NCI-H1105 (cell line): ENCODE data around the gene BNC2.

Experiments
- DNase-seq: peaks from one replicate; lab custom pipeline; 2025; lab: John Stamatoyannopoulos, UW

The BNC2 gene

DNA sequence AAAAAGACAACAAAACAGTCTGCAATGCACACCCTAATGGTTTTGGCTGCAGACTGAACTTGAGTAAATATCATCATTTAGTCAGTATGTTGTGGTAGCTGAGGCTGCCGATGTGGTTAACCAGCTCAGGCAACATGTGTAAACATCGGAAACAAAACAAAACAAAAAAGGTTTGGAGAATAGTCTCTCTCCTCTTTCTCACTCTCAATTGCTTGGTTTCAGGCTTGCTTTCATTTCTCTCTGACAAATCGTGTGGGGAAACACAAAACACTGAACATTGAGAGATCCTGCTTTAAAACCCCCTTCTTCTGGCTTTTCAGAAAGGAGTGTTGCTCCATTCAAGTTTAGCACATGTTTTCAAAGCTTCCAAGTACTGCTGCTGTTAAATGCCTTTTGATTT is 453.3 kb downstream of the BNC2 start:
- no peak for DNase-seq

DNA sequence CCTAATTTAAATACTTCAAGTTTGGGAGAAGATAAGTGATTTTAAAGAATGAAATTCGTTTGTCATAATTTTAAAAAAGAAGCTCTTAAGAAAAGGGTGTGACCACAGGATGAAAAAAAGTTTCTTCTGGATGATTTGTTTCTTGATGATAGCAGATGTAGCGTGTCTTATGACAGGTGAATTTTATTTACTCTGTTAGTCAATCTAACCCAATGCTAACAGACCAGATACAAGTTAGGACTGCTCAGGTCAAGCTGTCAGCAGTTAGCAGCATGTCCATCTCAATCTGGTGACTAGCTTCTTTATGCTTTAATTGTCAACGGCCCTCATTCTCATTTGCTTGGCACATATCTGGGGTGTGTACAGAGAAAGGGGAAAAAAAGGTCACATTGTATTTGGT is 456.0 kb downstream of the BNC2 start:
- no peak for DNase-seq

DNA sequence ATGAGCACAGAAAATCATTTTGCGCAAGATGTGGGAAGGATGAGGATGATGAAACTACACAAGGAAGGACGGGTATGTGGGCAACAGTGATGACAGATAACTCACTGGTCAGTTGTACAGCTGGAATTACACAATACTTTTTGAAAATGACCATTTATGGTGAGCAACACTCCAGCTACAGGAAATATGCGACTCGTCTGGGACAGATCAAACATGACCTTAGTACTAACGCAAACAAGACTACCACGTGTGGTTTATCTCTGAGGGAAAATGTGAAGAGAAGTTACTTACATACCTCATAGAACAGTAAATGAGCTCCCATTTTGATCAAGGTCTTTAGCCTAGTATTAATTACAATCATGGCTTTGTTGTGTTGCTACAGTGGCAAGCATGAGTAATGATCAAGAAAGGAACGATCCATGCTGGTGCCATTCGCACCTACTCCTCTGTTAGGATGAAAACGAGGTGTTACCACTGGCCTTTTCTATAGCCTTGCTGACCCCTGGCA is 456.9 kb downstream of the BNC2 start:
- no peak for DNase-seq

DNA sequence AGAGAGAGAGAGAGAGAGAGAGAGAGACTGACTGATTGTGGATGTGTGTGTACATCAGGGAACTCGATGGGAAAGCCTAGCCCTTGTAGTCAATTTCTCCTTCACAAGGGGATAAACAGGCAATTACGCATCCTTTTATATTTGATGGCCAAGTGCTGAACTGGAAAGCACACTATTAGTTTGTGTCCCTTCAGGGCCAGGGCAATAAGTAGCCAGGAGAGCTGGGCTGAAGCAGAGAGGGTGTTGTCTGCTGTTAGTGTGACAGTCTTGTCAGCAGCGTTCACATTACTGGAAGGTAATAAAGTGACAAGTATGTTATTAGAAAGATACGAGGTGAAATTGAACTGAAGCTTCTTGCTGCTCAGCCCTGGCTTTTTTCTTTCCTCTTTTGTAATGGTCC is 457.7 kb downstream of the BNC2 start:
- no peak for DNase-seq

DNA sequence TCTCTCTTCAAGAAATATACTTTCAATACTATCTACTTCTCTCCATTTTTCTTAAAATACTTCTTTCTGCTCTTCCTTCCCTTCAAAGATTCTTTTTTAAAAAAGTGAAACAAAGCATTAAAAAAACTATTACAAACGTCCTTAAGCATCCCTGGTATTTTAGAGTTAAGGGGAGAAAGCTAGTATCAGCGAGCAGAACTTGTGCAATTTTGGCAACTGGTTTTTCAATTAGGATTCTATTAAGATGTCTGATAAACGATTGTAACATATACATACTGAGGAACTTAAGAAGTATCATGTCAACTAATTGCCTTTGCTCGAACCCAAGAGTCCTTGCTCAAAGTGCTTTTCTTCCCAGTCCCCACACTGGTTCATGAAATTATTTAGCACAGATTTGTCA is 459.2 kb downstream of the BNC2 start:
- DNase-seq: no peak

DNA sequence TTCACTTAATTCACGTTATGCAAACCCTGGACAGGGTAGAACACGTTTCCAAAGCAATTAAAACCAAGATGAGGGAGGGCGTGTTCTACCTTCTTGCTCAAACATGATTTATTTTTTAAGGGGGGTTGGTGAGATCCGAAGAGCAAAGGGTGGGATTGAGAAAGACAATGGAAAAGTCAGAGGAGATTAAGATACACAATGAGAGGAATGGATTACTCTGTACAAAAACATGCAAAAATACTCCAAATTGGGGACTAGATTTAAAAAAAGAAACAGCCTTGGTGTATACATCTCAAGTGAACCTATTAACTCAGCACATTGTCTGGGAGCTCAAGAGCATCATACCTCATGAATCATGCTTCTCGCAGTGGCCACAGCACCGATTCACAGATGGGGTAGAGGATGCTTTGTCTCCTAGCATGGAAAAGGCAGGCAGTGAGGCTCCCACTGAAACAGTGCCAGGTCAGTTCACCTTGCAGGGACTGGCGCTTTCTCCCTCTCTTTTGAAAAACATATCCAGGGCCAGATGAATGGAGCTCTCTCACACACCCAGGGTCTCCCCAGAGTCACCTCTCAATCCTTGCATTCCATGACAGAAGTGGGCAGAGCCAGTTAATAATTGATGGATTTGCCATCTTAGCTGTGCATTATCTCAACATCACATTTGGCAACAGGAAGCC is 459.7 kb downstream of the BNC2 start:
- no peak for DNase-seq

DNA sequence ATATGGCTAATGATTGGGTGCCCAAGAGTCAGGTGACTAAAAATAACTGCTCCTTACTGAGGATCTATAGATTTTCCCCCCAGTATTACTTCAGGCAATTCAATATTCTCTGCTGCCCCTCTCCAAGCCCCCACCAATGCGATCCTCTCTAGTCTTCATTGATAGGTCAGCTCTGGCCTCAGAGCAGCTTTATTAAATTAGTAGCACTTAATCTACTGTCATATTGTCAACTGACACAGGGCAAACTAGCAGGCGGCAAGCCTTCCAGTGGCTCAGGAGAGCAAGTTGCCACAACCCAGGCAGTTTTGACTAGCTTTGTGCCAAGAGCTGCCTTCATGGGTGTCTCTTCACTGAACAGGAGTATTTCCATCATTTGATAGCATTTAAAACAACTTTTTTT is 462.9 kb downstream of the BNC2 start:
- DNase-seq: no peak

DNA sequence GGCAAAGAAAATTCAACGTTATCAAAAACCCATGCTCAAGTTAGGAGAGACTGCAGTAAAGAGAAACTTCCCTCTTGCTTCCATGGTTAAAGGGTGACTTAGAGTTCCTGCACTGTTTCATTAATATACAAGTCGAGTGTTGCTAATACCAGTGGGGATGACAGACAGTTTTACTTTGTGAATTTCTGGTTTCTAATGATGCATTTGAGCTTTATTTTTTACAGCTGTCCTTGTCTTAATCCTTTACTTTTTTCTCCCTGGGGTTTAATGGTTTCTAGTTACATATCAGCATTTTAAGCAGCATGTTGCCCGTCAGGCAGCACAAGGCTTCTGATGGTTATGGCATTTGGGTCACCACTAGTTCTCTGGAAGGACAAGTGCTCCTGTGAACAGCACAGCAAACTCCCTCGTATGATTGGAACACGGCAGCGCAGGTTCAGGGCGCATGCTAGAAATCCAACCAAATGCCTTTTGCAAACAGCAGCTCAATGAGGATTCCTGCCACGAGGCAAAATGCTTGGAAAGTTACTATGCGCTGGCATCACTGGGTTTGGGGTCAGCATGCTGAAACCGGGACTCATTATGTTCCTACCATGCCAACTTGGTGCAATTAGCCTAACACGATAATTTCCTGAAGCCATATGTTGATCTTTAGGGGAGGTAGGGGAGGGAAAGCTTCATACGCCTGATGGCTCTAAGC is 463.8 kb downstream of the BNC2 start:
- no peak for DNase-seq

DNA sequence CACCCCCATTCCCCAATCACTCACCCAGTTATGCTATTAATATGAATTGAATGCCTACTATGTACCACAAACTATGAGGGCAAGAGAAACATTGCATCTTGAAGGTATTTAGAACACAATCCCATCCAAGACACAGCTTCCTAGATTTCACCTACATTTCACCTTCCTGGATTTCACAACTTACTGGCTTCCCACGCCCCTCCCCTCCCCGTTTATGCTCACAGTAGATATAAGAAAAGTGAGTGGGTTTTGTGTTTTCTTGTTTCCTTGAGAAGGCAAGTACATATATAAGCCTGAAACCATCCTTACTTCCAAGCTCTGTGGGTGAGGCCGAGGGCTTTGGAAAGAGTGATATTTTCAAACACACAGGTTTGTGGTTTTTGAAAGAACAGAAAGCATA is 465.0 kb downstream of the BNC2 start:
- DNase-seq: no peak

DNA sequence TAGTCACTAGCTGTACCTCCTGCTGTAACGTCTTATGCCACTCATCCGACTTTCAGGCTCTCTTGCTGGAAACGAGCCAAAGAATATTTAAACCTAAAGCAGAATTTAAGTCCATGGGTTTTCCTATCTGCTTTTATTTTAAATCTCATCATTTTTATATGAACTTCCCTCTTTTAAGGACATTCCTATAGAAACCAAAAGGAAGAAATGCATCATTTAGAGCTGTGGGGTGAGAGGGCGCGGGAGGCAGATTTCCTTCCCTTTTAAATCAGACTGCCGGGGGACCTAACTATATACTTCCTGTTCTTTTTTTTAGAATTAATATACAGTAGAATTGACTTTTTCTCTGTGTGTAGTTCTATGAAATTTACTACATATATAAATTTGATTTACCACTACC is 468.8 kb downstream of the BNC2 start:
- no peak for DNase-seq

DNA sequence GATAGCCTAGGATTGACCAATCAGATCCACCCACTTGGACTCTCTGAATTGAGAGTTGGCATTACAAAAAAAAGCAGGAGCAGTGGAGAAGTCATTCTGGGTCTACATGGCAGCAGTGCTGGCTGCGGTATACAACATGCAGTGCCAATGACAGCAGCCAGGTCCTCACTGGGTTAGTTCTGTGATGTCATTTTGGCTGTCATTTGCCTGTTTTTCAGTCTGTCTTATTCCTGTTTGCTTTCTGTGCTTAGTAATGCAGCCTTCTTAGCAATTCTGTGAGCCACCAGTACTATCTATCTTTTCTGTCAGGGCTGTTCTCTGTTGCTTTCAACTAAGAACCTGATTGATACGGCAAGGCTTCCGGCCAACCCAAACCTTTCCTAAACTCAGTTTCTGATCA is 471.8 kb downstream of the BNC2 start:
- DNase-seq: no peak

DNA sequence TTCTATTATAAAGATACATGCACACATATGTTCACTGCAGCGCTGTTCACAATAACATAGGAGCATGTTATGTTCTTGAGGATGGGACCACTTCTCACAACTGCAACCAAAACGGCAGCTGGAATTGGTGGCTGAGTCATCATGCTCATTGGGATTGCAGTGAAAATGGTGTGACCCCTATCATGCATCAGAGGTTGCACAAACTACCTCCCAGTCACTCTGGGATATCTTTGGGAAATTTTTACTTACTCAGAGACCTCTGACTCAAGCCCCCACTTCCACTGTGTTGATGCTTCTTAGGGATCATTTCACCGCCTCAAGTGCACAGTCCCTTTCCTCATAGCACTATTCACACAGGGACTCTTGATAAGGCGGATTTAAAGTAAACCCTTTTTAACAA is 474.1 kb downstream of the BNC2 start:
- DNase-seq: no peak

DNA sequence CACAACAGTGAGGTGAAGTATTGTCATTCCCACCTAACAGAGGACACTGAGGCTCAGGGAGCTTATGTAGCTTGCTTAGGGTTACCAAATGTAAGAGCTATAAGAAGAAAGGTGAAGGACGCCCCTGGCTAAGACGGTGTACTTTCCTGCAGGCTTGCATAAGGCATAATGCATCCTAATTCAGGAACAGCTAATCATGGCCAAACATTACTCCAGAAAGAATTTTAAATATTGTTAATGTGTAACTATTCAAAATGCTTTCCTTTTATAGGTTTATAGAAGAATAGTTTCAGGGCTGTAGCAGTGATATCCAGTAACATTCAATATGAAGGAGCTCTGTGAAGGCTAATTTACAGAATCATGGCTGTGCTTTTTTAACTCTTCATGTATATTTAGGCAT is 479.1 kb downstream of the BNC2 start:
- no peak for DNase-seq

DNA sequence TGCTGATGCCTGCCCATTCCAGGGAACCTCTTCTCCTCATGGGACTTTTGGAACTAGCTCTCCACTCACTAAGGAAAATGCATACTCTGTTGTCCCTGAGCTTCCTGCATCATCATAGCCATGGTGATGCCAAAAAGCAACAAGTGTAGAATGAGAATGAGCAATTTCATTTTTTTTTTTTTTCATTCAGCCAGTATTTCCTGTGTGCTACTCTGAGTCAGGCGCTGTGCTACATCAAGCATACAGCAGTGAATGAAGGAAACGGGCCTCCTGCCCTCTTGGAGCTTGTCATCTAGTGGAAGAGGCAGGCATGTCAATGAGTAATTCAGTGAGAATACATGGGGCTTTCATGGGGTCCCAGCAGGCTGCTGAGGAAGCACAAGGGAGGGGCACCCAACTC is 483.1 kb downstream of the BNC2 start:
- no peak for DNase-seq

DNA sequence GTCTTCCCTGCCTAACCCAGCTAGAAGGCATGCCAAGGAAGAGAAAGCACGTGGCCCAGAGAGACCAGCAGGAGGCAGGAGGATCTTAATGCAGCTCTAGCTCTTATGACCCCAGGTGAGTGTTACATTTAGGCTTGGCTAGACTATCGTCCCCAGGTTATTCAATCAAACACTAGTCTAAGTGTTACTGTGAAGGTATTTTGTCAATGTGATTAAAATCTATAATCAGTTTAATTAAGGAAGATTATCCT is 483.7 kb downstream of the BNC2 start:
- DNase-seq: no peak

DNA sequence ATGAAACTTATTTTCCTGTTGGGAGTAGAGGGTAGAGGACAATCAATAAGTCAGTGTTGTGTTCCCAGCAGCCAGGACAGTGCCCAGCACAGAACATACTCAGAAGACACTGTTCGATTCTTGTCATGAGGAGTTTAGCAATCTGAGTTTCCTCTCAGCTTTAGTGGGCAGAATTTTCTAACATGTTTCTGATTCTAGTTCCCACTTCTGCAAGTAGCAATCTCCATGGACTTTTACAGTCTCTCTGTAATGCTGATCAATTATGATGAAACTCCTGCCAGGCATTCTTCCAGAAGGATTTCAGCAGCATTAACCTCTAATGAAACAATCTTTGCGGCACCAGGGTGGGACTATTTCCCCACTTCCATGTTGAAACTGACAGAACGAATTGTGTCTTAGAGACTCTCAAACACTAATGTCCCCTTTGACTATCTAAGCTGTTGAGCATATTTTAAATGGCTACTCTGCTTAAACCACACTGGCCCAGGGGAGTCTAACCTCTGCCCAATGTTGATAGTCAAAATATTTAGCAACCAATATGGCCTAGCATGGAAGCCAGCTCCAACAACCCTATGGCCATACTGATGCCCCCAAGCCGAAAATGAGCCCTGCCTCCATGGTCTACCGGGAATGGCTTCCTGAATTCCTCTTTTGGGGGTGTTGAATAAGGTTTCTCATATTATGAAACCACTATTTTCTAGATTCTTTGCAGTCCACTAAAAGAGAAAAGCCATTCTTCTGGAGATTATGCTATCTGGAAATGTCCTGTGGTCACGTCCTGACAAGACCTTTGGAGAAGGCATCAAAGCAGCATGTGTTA is 484.3 kb downstream of the BNC2 start:
- no peak for DNase-seq

DNA sequence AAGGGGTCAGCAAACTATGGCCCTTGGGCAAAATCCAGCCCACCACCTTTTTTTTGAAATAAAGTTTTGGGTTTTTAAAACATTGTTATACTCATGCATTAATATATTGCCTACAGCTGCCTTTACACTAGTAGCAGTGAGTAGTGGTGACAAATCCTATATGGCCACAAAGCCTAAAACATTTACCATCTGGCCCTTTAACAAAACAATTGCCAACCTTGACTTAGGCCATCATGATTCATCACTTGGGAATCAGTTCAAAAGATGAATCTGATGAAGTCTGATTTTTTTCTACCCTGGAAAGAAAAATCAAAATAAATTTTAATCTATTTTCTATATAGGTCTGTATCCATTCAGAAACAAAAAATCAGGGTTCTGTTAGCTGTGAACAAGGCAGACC is 484.9 kb downstream of the BNC2 start:
- no peak for DNase-seq

DNA sequence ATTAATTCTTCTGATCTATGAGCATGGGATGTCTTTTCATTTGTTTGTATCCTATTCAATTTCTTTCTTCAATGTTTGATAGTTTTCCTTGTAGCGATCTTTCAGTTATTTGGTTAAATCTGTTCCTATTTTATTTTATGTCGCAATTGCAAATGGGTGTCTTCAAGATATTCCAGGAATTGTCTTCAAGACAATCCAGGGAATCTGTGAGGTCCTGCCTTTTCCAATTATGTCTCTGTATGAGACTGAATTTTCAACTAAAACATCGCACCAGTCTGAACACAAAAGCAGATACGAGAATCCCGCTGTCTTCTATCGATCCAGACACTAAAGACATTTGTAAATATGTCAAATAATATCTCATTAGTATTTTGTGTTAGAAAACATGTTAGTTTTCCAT is 485.5 kb downstream of the BNC2 start:
- DNase-seq: no peak

DNA sequence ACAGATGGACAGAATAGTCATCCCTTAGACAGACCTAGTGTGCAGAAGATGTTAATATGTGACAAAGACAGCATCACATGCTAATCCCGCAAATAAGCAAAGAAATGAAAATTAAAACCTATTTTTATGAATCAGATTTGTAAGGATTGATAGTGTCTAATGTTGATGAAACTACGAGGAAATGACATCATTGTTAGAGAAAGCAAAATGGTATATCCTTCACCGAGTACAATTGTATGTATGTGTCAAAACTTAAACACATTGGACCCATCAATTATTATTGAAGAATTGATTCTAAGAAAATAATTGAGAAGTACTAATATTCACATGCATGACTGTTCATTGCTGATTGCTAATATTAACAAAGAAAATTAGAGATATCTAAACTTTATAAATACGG is 493.2 kb downstream of the BNC2 start:
- DNase-seq: no peak

DNA sequence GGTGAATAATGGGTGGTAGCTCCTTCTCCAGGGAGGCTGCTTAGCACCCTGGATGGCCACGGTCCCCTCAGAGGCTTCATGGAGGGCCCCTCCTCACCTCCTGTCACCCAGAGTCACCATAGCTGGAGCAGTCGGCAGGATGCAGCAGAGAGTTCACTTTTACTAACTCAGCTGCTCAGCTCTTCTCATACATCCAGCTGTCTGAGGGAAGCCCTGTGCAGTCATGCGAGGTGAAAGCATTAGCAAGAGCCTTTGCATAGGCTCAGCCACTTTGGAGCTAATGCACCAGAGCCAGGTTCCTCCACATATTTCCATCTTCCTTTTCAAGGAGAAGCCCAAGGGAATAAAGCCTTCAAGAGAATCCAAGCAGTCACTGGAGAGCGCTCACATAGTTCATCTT is 499.2 kb downstream of the BNC2 start:
- no peak for DNase-seq

DNA sequence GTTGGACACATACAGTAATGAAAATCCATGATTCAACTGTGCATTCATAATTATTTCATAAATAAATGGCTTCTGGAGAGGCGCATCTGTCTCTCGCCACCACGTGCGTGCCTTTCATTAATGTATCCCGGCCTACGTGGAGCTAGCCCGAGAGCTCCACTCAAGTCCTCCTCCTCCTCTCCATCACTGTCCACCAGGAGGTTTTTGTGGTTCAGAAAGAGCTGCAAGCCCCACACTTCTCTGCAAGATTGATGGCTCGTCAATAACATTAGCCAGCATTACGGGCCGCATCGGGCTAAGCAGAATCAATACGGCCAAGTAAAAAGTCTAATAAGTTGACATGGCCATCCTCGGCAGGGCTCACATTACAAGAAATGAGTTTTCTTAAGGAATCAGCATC is 499.8 kb downstream of the BNC2 start:
- DNase-seq: no peak

DNA sequence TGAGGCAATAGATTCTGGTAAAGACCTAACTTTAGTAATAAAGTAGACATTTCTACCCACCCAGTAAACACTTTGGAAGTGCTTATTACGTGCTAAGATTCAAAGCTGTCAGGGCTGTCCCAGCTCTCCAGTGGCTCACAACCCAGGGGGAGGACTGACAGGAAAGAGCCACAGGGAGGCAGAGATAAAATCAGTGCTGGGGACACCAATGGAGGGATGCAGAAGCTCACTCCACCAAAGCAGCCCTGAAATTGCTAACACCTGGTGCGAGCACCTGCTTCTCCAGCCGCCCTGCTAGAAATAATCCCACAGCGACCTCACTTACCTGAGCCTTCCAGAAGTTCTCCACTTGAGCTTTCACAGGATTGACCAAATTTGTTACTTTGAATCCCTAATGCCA is 501.0 kb downstream of the BNC2 start:
- DNase-seq: no peak
